Measurements from ENCODE around the gene CACNA1D. TPM values are rescaled to one million over a fixed set of nuclear protein-coding genes. Genes with fewer than 3 reads are reported as not detected.

CACNA1D gene
- total and polyA plus RNA-seq, 9 of the 15 experiments (the other 6 are each of a cell fraction or from before 2014, with no cell fraction given), result 0.29 TPM; not detected in 8

DNA sequence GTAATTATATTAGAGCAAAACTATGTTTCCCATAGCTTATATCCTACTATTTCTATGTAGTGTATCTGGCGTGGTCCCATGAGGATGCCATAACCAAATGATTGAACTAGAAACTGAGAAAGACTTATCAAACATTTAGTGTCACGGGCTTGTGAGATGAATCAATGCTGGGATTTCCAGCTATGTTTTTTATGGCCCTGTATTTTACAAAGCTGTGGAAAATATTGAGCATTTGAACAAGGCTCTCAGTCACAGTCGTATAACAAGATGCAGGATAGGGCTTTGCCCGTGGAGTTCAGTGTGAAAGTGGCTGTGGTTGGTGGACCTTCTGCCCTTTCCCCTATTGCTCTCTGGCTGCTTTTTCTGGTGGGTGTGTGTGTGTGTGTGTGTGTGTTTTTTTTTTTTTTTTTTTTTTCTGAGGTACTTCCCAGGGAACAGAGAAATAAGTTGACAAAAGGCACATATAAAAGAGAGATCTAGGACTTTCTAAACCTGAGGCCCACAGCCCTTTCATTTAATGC lies 60.7 kb downstream of the CACNA1D start (continued):
- TF ChIP-seq, protein P1, sequence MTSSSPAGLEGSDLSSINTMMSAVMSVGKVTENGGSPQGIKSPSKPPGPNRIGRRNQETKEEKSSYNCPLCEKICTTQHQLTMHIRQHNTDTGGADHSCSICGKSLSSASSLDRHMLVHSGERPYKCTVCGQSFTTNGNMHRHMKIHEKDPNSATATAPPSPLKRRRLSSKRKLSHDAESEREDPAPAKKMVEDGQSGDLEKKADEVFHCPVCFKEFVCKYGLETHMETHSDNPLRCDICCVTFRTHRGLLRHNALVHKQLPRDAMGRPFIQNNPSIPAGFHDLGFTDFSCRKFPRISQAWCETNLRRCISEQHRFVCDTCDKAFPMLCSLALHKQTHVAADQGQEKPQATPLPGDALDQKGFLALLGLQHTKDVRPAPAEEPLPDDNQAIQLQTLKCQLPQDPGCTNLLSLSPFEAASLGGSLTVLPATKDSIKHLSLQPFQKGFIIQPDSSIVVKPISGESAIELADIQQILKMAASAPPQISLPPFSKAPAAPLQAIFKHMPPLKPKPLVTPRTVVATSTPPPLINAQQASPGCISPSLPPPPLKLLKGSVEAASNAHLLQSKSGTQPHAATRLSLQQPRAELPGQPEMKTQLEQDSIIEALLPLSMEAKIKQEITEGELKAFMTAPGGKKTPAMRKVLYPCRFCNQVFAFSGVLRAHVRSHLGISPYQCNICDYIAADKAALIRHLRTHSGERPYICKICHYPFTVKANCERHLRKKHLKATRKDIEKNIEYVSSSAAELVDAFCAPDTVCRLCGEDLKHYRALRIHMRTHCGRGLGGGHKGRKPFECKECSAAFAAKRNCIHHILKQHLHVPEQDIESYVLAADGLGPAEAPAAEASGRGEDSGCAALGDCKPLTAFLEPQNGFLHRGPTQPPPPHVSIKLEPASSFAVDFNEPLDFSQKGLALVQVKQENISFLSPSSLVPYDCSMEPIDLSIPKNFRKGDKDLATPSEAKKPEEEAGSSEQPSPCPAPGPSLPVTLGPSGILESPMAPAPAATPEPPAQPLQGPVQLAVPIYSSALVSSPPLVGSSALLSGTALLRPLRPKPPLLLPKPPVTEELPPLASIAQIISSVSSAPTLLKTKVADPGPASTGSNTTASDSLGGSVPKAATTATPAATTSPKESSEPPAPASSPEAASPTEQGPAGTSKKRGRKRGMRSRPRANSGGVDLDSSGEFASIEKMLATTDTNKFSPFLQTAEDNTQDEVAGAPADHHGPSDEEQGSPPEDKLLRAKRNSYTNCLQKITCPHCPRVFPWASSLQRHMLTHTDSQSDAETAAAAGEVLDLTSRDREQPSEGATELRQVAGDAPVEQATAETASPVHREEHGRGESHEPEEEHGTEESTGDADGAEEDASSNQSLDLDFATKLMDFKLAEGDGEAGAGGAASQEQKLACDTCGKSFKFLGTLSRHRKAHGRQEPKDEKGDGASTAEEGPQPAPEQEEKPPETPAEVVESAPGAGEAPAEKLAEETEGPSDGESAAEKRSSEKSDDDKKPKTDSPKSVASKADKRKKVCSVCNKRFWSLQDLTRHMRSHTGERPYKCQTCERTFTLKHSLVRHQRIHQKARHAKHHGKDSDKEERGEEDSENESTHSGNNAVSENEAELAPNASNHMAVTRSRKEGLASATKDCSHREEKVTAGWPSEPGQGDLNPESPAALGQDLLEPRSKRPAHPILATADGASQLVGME (CRISPR knock-in tag; IDR thresholded peaks at IDR 0.05), result no peak
- no peak for TF ChIP-seq POLR2H (tag; IDR thresholded peaks at IDR 0.05; ENCODE audit: low read depth)
- no peak for TF ChIP-seq POU5F1 (IDR thresholded peaks at IDR 0.05; ENCODE audit: borderline replicate concordance, low read depth, low read length, partially characterized antibody)
- TF ChIP-seq EWSR1 (IDR thresholded peaks at IDR 0.05; ENCODE audit: borderline replicate concordance, low read depth, partially characterized antibody), result no peak
- no peak for TF ChIP-seq HMGN3 (IDR thresholded peaks at IDR 0.05; ENCODE audit: borderline replicate concordance, extremely low read depth, insufficient read length, low read depth, low read length)
- TF ChIP-seq MYBL2 (IDR thresholded peaks at IDR 0.05; ENCODE audit: low read depth), result no peak
- no peak for TF ChIP-seq MYBL2 (CRISPR knock-in tag; IDR thresholded peaks at IDR 0.05; ENCODE audit: borderline replicate concordance)
- no peak for TF ChIP-seq TFAM (CRISPR knock-in tag; conservative IDR thresholded peaks at IDR 0.05)
- TF ChIP-seq, protein P2, sequence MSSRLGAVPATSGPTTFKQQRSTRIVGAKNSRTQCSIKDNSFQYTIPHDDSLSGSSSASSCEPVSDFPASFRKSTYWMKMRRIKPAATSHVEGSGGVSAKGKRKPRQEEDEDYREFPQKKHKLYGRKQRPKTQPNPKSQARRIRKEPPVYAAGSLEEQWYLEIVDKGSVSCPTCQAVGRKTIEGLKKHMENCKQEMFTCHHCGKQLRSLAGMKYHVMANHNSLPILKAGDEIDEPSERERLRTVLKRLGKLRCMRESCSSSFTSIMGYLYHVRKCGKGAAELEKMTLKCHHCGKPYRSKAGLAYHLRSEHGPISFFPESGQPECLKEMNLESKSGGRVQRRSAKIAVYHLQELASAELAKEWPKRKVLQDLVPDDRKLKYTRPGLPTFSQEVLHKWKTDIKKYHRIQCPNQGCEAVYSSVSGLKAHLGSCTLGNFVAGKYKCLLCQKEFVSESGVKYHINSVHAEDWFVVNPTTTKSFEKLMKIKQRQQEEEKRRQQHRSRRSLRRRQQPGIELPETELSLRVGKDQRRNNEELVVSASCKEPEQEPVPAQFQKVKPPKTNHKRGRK (tag; IDR thresholded peaks at IDR 0.05), result no peak

Data from K562 (cell line).